GM12892 (cell line): Measurements from ENCODE around the gene FAM13A.
"Not testable (repeated sequence)": the region's sequence is repeated elsewhere in the genome, so short reads cannot be mapped to it uniquely, and the experiment has no call there.

Experiments
- DNase-seq: peaks from one replicate; pipeline ENCODE4 v3.0.0; 2011; ENCODE audit not compliant: insufficient read length
- FAIRE-seq: peaks from 2 replicates; lab custom pipeline; 2011; peaks lifted over from hg19 to GRCh38; lab: Jason Lieb, UNC
- POLR2A ChIP-seq: IDR thresholded peaks from 2 replicates; pipeline ENCODE4 v1.6.1; 2011; ENCODE audit warnings: low read depth, low read length, control low read depth
- POLR2AphosphoS5 ChIP-seq: IDR thresholded peaks from 2 replicates; pipeline ENCODE4 v1.6.1; 2011; ENCODE audit warnings: low read depth, low read length, control low read depth
- TAF1 ChIP-seq: IDR thresholded peaks from 2 replicates; pipeline ENCODE4 v1.6.1; 2011; ENCODE audit warnings: low read depth, mild to moderate bottlenecking, control low read depth, low read length, borderline replicate concordance

Gene FAM13A

DNA sequence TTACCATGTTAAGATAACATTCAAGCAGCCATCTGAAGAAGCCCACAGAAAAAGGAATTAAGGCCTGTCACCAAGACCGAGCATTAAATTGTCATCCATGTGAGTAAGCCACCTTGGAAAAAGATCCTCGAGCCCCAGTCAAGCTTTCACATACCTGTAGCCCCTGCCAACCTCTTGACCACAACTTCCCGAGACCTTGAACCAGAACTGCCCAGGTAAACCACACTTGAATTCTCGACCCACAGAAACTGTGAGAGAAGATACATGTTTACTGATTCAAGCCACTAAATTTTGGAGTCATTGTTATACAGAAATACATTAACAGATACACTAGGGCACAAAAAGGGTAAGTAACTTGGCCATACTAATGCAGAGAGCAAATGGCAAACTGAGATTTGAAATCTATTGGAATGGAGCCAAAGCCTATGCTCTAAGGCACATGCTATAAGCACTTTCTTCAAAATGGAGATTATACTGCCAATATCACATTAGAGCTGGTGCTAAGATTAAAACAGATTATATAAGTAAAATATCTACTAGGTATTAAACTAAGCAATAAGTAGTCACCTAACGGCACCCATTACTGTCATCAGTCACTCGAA is 49.5 kb downstream of the FAM13A start:
- DNase-seq: no peak
- no peak for FAIRE-seq
- TF ChIP-seq POLR2AphosphoS5 (no peak), POLR2A (no peak), TAF1 (no peak)

DNA sequence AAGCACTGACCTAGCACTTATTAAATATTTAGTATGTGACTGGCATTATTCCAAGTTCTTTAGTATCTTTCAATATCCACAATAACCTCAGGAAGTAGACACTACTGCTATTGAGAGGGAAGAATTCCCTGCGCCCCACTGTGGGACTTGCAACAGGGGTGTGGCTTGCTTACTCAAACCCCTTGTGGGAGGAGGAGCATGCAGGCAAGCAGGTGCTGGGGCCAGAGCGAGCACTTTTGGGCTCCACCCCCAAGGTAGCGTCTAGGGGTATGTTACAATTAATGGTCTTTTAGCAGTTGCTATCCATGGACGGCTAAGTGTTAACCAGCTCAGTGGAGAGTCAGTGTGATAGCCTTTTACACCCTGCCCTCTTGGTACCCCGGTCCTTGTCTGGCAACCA is 50.7 kb downstream of the FAM13A start:
- TF ChIP-seq POLR2A (no peak), POLR2AphosphoS5 (no peak), TAF1 (no peak)

DNA sequence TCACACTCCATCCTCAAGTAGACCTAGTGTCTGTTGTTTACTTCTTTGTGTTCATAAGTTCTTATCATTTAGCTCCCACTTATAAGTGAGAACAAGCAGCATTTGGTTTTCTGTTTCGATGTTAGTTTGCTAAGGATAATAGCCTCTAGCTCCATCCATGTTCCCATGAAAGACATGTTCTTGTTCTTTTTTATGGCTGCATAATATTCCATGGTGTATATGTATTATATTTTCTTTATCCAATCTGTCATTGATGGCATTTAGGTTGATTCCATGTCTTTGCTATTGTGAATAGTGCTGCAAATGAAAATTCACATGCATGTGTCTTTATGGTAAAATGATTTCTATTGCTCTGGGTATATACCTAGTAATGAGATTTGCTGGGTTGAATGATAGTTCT is 51.9 kb downstream of the FAM13A start:
- not testable (repeated sequence) for FAIRE-seq, DNase-seq

More for the DNA sequence above, 50.7 kb downstream of the FAM13A start:
- FAIRE-seq: no peak
- no peak for DNase-seq

DNA sequence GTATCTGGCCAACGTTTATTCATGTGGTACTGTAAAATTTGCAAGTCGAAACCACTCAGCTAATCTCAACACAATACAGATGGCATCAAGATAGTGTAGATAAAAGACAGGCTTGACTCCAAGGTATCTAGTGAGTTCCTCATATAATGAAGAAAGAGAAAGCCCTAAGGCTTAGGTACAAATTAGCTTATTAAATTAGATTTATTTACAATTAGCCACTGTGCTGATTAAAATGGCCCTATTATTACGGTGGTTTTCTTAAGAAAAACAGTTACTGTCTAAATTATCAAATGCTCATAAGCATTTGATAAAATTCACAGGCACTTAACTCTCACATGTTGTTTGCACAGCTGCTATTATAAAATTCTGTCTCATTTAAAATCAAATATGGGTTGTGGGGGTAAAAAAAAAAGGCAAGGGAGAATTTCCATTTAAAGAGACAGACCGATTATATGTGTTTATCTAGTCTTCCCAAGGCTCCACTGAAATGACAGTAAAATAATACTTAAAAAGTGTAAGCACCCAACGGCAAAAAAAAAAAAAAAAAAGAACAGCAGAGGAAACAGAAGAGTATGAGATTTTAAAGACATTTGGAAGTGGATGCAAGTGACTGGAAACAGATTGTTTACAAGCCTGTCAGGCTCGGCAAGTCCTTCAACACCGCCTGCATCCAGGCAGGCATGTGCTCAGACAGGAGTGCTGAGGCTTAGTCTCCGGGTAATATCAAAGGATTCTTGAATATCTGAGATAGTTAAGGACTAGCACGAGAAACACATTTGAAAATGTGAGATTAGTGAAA is 55.1 kb downstream of the FAM13A start:
- DNase-seq (no peak), FAIRE-seq (no peak)
- no peak for TF ChIP-seq POLR2AphosphoS5
- no peak for TF ChIP-seq POLR2A
- no peak for TF ChIP-seq TAF1

DNA sequence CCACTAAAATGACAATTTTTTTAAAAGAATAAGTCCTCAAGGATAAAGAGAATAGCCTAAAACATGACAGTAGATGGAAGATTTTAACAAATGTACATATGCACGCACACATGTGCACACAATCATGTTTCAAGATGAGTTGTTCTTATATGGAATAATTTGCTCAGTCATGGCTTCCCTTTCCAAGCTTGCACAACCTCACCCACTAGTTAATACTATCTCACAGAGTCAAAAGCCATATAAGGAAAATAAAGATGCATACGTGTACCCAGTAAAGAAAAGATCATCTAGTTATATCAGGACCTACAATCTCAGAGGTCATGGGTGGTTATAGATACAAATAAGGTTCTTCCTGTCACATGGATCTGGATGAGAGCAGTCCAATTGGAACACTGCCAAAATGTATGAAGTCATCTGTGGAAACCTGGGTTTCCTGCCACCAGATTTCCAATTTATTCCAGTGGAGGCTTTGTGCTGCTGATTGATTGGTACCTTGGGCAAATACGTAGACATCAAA is 56.1 kb downstream of the FAM13A start:
- DNase-seq: no peak
- FAIRE-seq: no peak
- no peak for TF ChIP-seq POLR2AphosphoS5
- no peak for TF ChIP-seq POLR2A
- TF ChIP-seq TAF1: no peak

DNA sequence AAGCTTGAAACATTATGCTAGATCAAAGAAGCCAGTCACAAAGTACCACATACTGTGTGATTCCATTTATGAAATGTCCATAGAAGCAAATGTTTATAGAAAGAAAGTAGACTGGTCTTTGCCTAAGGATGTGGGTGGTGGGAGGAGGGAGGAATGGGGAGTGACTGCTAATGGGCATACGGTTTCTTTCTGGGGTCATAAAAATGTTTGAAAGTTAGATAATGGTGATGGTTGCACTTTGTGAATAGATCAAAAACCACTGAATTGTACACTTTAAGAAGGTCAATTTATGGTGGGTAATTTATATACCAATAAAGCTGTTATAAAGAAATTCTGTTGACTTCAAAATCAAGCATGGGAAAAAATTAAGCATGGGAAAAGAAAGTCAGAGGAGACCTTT is 56.6 kb downstream of the FAM13A start:
- TF ChIP-seq POLR2A (no peak), TAF1 (no peak), POLR2AphosphoS5 (no peak)
- no peak for DNase-seq
- FAIRE-seq: no peak

DNA sequence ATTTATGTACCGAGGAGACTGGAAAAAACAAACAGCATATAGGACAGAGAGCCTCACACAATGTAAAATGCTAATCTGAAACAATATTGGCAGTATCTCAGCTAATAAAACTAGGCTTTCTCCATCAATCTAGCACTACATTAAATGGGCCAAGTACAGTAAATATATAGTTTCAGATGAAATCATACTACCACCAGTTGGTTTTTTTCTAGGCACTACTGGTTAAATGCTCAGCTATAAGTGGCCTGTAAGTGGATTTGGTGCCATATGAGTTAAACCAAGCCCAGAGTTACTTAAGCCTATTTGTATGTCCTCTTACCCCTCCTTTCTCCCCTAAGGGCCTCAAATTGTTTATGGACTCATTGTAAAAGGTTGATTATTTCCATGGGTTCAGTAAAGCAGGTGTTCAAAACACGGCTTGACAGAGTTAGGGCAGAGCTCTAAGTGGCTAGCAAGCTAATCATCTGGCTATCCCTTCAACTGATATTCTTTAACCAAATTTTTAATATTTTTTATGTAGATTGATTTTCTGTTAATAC is 57.5 kb downstream of the FAM13A start:
- FAIRE-seq: no peak
- TF ChIP-seq TAF1: no peak
- TF ChIP-seq POLR2AphosphoS5: no peak
- TF ChIP-seq POLR2A: no peak
- DNase-seq: no peak

DNA sequence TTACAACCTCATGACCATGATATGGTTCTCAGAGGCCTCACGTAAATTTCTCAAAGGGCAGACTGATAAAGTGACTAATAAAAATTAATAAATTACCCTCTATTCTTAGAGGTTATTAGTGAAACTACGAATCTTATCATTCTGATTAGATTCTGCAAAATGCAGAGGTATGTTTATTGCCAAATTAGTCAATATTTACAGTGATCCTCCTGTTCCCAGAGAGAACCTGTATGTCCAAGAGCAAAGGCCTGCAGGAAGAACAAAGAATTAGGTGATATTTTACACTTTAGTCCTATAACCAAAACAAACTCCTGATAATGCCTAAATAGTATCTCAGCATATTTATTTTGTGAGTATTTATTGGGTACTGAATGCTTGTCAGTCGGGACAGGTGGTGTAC is 58.1 kb downstream of the FAM13A start:
- no peak for DNase-seq
- no peak for FAIRE-seq
- TF ChIP-seq TAF1 (no peak), POLR2AphosphoS5 (no peak), POLR2A (no peak)

DNA sequence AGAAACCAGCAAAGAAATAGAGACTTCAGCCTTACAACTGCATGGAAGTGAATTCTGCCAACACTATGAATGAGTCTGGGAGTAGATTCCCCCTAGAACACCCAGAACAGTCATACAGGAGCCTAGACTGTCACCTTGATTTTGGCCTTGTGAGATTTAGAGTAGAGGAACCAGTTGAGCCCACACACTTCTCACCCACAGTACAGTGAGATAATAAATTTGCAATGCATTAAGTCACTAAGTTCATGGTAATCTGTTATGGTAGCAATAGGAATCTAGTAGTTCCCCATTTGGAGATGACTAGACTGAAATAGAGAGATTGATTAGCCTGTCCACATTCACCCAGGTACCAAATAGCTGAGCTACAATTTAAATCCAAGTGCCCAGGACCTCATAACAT is 59.0 kb downstream of the FAM13A start:
- TF ChIP-seq POLR2A (no peak), TAF1 (no peak), POLR2AphosphoS5 (no peak)
- DNase-seq (no peak), FAIRE-seq (no peak)

DNA sequence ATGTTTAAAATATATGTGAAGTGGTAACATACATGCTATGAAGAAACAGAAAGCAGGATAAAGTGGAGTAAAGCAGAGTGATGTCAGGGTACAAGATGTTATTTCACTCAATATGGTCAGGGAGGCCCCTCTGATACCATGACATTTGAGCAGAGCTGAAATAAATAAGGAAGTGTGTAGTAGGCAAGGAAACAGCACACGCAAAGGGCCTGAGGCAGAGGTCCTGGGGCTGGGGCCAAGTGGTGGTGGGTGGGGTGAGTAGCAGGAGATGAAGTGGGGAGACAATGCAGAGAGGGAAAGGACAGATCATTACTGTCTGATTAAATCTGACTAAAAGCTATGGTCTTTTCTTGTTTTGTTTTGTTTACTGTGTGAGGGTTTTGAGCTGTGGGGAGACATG is 61.1 kb downstream of the FAM13A start:
- TF ChIP-seq TAF1: no peak
- TF ChIP-seq POLR2AphosphoS5: no peak
- TF ChIP-seq POLR2A: no peak
- no peak for FAIRE-seq
- no peak for DNase-seq

DNA sequence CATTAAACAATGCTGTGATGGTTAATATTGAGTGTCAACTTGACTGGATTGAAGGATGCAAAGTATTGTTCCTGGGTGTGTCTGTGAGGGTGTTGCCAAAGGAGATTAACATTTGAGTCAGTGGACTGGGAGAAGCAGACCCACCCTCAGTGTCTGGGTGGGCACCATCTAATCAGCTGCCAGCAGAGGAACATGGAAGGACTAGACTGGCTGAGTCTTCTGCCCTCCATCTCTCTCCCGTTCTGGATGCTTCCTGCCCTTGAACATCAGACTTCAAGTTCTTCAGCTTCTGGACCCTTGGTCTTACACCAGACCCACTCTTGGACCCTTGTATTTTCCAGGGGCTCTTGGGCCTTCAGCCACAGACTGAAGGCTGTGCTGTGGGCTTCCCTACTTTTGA is 61.7 kb downstream of the FAM13A start:
- DNase-seq, FAIRE-seq: not testable (repeated sequence)

DNA sequence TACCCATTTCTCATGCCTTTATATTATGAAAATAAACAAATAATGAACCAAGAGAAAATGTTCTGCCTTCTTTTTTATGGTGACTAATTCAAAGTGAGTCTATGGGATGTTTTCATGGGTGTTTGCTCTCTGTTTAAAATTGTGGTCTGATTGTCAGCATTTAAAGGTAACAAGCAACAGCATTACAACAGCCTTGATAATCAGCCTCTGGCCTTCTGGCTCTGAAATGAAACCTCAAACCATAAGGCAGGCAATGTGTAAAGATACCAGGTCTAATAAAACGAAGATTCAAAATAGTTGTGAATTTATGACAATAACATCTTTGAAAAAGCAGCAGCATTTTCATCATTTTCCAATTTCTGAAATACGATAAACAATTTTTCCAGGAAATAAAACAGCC is 63.7 kb downstream of the FAM13A start:
- no peak for DNase-seq
- TF ChIP-seq POLR2A: no peak
- no peak for TF ChIP-seq POLR2AphosphoS5
- no peak for TF ChIP-seq TAF1
- no peak for FAIRE-seq
